Keratinocyte (primary cell): ENCODE results near the gene PRKCE. TPM values are rescaled to one million over a fixed set of nuclear protein-coding genes. Genes with fewer than 3 reads are reported as not detected.
A peak's percentile ranks its signal among the peaks of the same experiment; 100 is the strongest.

Experiments
- DNase-seq: peaks from one replicate; pipeline ENCODE4 v3.0.0-alpha.2; 2011; ENCODE audit warnings: low read depth, missing footprints, low spot score
- FAIRE-seq: peaks from 2 replicates; lab custom pipeline; 2011; peaks lifted over from hg19 to GRCh38; lab: Jason Lieb, UNC
- H2AFZ ChIP-seq: 2 replicates; pipeline ENCODE4 v1.6.0; 2012; ENCODE audit warnings: low read length, control low read depth, inconsistent platforms; ENCODE audit not compliant: control insufficient read depth
- H3K27ac ChIP-seq: 2 replicates; pipeline ENCODE4 v1.5.1; 2011; ENCODE audit warnings: low read length; ENCODE audit not compliant: control insufficient read depth, insufficient read depth
- H3K27me3 ChIP-seq: 3 replicates; pipeline ENCODE4 v1.6.0; 2011; ENCODE audit warnings: low read length; ENCODE audit not compliant: control insufficient read depth, insufficient read depth; ENCODE audit errors: extremely low read depth
- H3K36me3 ChIP-seq, 2 experiments: 2 replicates in 1 of 2; 3 replicates in 1 of 2; pipeline ENCODE4 v1.5.1; 2011; ENCODE audit warnings: low read length in 2 of 2, mild to moderate bottlenecking in 1 of 2; ENCODE audit not compliant: control insufficient read depth in 2 of 2, insufficient read depth in 2 of 2; ENCODE audit errors: extremely low read depth in 1 of 2
- H3K4me1 ChIP-seq: 3 replicates; pipeline ENCODE4 v1.5.1; 2011; ENCODE audit warnings: low read length; ENCODE audit not compliant: control insufficient read depth, insufficient read depth; ENCODE audit errors: extremely low read depth
- H3K4me2 ChIP-seq: 3 replicates; pipeline ENCODE4 v1.6.0; 2011; ENCODE audit warnings: low read depth, low read length; ENCODE audit not compliant: control insufficient read depth, insufficient read depth; ENCODE audit errors: extremely low read depth
- H3K4me3 ChIP-seq, 3 experiments: fragments of 200-600 bp in 1 of 3; sonication (generic) in 1 of 3; 2 replicates in 2 of 3; 3 replicates in 1 of 3; pipeline ENCODE4 v1.5.1; 2011 to 2016; ENCODE audit warnings: low read length in 3 of 3, mild to moderate bottlenecking in 3 of 3, control low read depth in 2 of 3, inconsistent platforms in 1 of 3, low read depth in 1 of 3, mixed read lengths in 1 of 3, mixed run types in 1 of 3, moderate library complexity in 1 of 3; ENCODE audit not compliant: control insufficient read depth in 2 of 3, insufficient read depth in 2 of 3; ENCODE audit errors: extremely low read depth in 1 of 3
- H3K79me2 ChIP-seq: 2 replicates; pipeline ENCODE4 v1.6.0; 2012; ENCODE audit warnings: low read length; ENCODE audit not compliant: control insufficient read depth, insufficient read depth
- H3K9ac ChIP-seq: 3 replicates; pipeline ENCODE4 v1.6.0; 2011; ENCODE audit warnings: low read length; ENCODE audit not compliant: control insufficient read depth, insufficient read depth; ENCODE audit errors: extremely low read depth
- H3K9me1 ChIP-seq: 3 replicates; pipeline ENCODE4 v1.6.0; 2011; ENCODE audit warnings: low read length; ENCODE audit not compliant: control insufficient read depth, insufficient read depth; ENCODE audit errors: extremely low read depth
- H3K9me3 ChIP-seq: 2 replicates; pipeline ENCODE4 v1.5.1; 2012; ENCODE audit warnings: low read depth, low read length; ENCODE audit not compliant: control insufficient read depth
- H4K20me1 ChIP-seq: 3 replicates; pipeline ENCODE4 v1.6.0; 2011; ENCODE audit warnings: low read length; ENCODE audit not compliant: control insufficient read depth, insufficient read depth; ENCODE audit errors: extremely low read depth
- EZH2 ChIP-seq: IDR thresholded peaks from one replicate; pipeline ENCODE4 v1.6.1; 2012; ENCODE audit warnings: inconsistent platforms, mild to moderate bottlenecking, low read length, moderate library complexity
- dilution Hi-C: fragments of 300-500 bp; cut with MboI; formaldehyde crosslinking; loops from one replicate; pipeline ENCODE4 v1.7.0; 2020; ENCODE audit warnings: low sequenced_read_pairs; ENCODE audit not compliant: extremely low pct_ligation_motif_present
- polyA plus RNA-seq, 5 experiments: library from polyadenylated mRNA; depleted of rRNA in 3 of 5; stranded (reverse) in 3 of 5; stranded (forward) in 1 of 5; unstranded in 1 of 5; fragments of >200 nt; gene quantifications; 1 replicate in 1 of 5; 2 replicates in 3 of 5; 3 replicates in 1 of 5; pipeline versions ENCODE4 v1.2.1 to v1.2.3, GENCODE V29; 2011 to 2012; ENCODE audit warnings: missing spikeins in 2 of 5, low read depth in 1 of 5, low replicate concordance in 1 of 5
- TF ChIP-seq, protein P1 (sequence below), 3 experiments: IDR thresholded peaks in 1 of 3; conservative IDR thresholded peaks in 1 of 3; optimal IDR thresholded peaks in 1 of 3; 2 replicates in 2 of 3; 3 replicates in 1 of 3; pipeline versions ENCODE3 to v1.5.1; 2011; ENCODE audit warnings: low read length in 3 of 3, mild to moderate bottlenecking in 3 of 3, moderate library complexity in 2 of 3, control low read depth in 1 of 3, inconsistent platforms in 1 of 3; ENCODE audit not compliant: insufficient read depth in 2 of 3; ENCODE audit errors: extremely low read depth in 1 of 3

PRKCE gene
- polyA plus RNA-seq, 1 donor (not counting 4 experiments of a cell fraction or from before 2014, with no cell fraction given), result 2.0 TPM

DNA sequence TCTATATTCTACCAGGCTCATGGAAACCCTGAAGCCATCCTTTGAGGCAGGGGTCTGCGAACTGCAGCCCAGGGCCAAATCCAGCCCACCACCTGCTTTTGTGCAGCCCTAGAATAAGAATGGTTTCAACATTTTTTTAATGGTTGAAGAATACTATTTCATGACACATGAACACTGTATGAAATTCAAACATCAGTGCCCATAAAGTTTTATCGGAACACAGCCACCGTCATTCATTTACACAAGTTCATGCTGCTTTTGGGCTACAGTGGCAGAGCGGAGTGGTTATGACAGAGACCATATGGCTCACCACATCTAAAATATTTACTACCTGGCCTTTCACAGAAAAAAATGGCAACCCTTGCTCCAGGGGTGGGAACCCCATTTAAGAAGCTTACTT is 521.6 kb downstream of the PRKCE start:
- no peaks in the 10 kb centered on the region for H3K36me3 ChIP-seq
- H3K4me2 ChIP-seq, result peak overlapping the region; percentile 95
- DNase-seq, result no peak
- no peak for FAIRE-seq
- dilution Hi-C loops, result no loop called here
- peaks cover 43% of the 10 kb centered on the region for H3K4me1 ChIP-seq
- no peaks in the 10 kb centered on the region for H3K9me3 ChIP-seq
- H3K4me3 ChIP-seq, result no peak overlapping the region
- peak overlapping the region; percentile 64 for H3K9ac ChIP-seq
- no peaks in the 10 kb centered on the region for H3K79me2 ChIP-seq
- no peak overlapping the region for H2AFZ ChIP-seq
- no peak for TF ChIP-seq EZH2
- TF ChIP-seq, protein P1, sequence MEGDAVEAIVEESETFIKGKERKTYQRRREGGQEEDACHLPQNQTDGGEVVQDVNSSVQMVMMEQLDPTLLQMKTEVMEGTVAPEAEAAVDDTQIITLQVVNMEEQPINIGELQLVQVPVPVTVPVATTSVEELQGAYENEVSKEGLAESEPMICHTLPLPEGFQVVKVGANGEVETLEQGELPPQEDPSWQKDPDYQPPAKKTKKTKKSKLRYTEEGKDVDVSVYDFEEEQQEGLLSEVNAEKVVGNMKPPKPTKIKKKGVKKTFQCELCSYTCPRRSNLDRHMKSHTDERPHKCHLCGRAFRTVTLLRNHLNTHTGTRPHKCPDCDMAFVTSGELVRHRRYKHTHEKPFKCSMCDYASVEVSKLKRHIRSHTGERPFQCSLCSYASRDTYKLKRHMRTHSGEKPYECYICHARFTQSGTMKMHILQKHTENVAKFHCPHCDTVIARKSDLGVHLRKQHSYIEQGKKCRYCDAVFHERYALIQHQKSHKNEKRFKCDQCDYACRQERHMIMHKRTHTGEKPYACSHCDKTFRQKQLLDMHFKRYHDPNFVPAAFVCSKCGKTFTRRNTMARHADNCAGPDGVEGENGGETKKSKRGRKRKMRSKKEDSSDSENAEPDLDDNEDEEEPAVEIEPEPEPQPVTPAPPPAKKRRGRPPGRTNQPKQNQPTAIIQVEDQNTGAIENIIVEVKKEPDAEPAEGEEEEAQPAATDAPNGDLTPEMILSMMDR (optimal IDR thresholded peaks at IDR 0.05 in 1 of 3, IDR thresholded peaks at IDR 0.05 in 1 of 3, conservative IDR thresholded peaks at IDR 0.05 in 1 of 3; ENCODE audit: extremely low read depth in 1 of 3, insufficient read depth in 2 of 3, low read length in 3 of 3), result no peak
- H3K27me3 ChIP-seq, result no peaks in the 10 kb centered on the region
- no peaks in the 10 kb centered on the region for H4K20me1 ChIP-seq
- peak overlapping the region; percentile 63 for H3K27ac ChIP-seq
- no peaks in the 10 kb centered on the region for H3K9me1 ChIP-seq

GRCh38 chr2:46173636-46174250 is 522.3 kb downstream of the PRKCE start:
- FAIRE-seq, result no peak
- dilution Hi-C loops, result no loop called here

More at GRCh38 chr2:46173636-46174250, 522.3 kb downstream of the PRKCE start:
- H3K4me3 ChIP-seq, result no peak overlapping the region
- peaks cover 44% of the 10 kb centered on the region for H3K4me1 ChIP-seq
- DNase-seq, result no peak
- no peak overlapping the region for H3K27ac ChIP-seq
- H3K9me3 ChIP-seq, result no peaks in the 10 kb centered on the region
- H3K9me1 ChIP-seq, result no peaks in the 10 kb centered on the region
- H3K27me3 ChIP-seq, result no peaks in the 10 kb centered on the region
- no peaks in the 10 kb centered on the region for H4K20me1 ChIP-seq
- H3K9ac ChIP-seq, result no peak overlapping the region
- no peaks in the 10 kb centered on the region for H3K79me2 ChIP-seq
- TF ChIP-seq, protein P1 (optimal IDR thresholded peaks at IDR 0.05 in 1 of 3, IDR thresholded peaks at IDR 0.05 in 1 of 3, conservative IDR thresholded peaks at IDR 0.05 in 1 of 3; ENCODE audit: extremely low read depth in 1 of 3, insufficient read depth in 2 of 3, low read length in 3 of 3), result no peak
- no peak for TF ChIP-seq EZH2
- H3K4me2 ChIP-seq, result no peak overlapping the region
- H2AFZ ChIP-seq, result no peak overlapping the region
- no peaks in the 10 kb centered on the region for H3K36me3 ChIP-seq
